ENCODE data around the gene UBR7. TPM values are rescaled to one million over a fixed set of nuclear protein-coding genes. Genes with fewer than 3 reads are reported as not detected.

Gene UBR7
- total and polyA plus RNA-seq, 9 donors: 12.1 to 33.3 (median 20.5) TPM

DNA sequence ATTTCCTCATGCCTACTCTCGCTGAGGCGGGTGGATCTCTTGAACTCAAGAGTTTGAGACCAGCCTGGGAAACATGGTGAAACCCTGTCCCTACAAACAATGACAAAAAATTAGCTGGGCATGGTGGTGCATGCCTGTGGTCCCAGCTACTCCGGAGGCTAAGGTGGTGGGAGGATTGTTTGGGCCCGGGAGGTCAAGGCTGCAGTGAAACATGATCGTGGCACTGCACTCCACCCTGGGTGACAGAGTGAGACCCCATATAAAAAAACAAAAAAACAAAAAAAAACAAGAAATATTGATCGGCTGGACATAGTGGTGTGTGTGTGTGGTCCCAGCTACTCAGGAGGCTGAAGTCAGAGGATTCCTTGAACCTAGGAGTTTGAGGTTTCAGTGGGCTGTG is 31.6 kb upstream of the UBR7 start:
- Histone ChIP-seq H3K36me3 (no peaks in the 10 kb centered on the region), H3K4me3 (no peak overlapping the region), H3K9me3 (no peaks in the 10 kb centered on the region), H3K27ac (no peak overlapping the region), H3K27me3 (no peaks in the 10 kb centered on the region), H3K4me1 (ENCODE audit: insufficient read depth) (peaks cover 3% of the 10 kb centered on the region)
- no peak for DNase-seq
- no peak for TF ChIP-seq POLR2A (IDR thresholded peaks at IDR 0.05)
- no peak for TF ChIP-seq EP300 (IDR thresholded peaks at IDR 0.05)
- TF ChIP-seq, protein P1, sequence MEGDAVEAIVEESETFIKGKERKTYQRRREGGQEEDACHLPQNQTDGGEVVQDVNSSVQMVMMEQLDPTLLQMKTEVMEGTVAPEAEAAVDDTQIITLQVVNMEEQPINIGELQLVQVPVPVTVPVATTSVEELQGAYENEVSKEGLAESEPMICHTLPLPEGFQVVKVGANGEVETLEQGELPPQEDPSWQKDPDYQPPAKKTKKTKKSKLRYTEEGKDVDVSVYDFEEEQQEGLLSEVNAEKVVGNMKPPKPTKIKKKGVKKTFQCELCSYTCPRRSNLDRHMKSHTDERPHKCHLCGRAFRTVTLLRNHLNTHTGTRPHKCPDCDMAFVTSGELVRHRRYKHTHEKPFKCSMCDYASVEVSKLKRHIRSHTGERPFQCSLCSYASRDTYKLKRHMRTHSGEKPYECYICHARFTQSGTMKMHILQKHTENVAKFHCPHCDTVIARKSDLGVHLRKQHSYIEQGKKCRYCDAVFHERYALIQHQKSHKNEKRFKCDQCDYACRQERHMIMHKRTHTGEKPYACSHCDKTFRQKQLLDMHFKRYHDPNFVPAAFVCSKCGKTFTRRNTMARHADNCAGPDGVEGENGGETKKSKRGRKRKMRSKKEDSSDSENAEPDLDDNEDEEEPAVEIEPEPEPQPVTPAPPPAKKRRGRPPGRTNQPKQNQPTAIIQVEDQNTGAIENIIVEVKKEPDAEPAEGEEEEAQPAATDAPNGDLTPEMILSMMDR (IDR thresholded peaks at IDR 0.05): no peak
- WGBS, 3 donors: 45 to 62% (median 49%) methylated on average over 6 of the region's 6 CpGs
- intact Hi-C loops (cut with DNase I): loop anchor here in 1 of 4 donors (5.0 kb wide), 1 partner anchor 1273 kb away; no protein-coding TSS in a partner anchor

DNA sequence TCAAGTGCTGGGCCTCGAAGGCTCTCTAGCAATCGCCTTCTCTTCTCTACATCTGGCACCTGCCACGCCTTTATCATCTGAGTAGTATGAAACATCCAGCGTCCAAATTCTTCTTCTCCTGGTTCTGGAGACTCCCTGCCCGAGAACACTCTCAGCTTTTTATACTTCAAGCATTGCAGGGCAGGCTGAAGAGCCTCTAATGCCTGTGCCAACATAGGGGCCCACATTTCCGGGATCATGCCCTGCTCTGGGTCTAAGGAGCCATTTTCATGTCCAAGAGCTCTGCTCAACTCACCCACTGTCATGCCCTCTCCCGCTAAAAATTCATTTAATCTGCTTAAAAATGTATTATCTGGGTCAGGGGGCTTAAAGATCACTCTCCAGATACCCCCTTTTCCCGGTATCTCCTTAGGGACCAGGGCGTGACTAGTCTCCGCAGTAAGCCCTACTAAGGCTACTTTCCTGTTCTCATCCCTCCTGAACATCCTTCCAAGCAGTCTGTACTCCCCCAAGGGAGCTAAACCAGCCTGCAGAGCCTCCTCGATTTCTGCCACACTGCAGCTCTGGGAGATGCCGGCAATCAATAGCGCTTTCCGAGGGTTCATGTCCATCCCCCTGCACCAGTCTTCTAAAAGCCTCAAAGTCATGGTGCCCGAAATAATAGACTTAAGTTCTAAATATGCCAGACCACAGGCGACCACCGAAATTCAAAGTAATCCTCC is 23.3 kb upstream of the UBR7 start:
- 47 to 49% (median 48%) methylated on average over 17 of the region's 17 CpGs for WGBS, 3 donors
- peak overlapping the region; percentile 95 for H3K4me3 ChIP-seq
- H3K36me3 ChIP-seq: no peaks in the 10 kb centered on the region
- peak overlapping the region in 1 of 2 donors; percentile 89 for H3K27ac ChIP-seq
- no peak for DNase-seq
- H3K9me3 ChIP-seq: no peaks in the 10 kb centered on the region
- TF ChIP-seq, protein P1 (IDR thresholded peaks at IDR 0.05): no peak
- no peak for TF ChIP-seq POLR2A (IDR thresholded peaks at IDR 0.05)
- TF ChIP-seq EP300 (IDR thresholded peaks at IDR 0.05): no peak
- H3K27me3 ChIP-seq: no peaks in the 10 kb centered on the region
- intact Hi-C loops (cut with DNase I): no loop called here
- H3K4me1 ChIP-seq (ENCODE audit: insufficient read depth): peaks cover 9% of the 10 kb centered on the region

DNA sequence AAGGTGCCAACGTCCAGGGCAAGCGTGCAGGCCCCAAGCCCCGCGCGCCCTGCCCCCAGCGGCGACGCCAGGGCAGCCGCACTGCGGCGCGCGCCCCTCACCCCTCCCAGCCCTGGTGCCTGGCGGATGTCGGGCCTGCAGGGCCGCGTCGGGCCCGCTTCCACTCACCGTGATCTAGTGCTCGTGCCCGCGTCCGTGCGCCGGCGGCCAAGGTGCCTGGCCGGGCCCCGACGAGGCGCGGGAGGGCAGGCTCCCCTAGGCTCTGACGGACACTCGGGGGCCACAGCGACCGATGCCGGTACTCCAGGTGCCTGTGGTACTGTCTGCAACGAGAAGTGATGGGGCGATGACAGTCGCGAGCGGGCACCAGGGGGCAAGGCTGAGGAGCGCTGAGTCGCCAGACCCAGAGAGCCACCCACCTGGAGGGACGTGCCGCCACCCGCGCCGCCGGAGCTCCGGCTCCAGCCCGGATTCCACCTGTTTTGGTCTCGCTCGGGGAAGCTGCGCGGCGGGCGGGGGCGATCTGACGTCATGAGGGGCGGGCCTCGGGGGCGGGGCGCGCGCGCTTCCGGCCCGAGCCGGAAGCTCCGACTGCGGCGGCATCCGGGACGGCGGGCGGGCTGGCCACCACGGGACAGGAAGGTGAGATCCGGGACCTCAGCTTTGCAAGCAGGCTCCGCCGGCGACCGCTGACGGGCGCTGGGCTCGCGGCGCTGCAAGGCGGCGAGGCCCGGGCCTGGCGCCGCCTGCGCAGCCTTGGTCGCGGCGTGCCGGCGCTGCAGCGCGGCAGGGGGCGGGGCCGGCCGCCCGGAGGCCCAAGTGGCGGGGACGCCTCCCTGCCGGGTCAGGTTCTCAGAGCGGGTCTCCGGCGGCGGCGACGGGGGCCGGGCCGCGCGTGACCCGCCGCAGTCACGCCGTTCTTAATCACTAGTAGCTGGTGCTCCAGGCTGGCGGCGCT is 22.4 kb upstream of the UBR7 start, which contains the start of the genes LYSET and MOAP1:
TSS of gene LYSET (plus strand) at position 927 of the 958 bp plus-strand sequence. CDS start 89 bp downstream, outside the sequence.
TSS of gene MOAP1 (minus strand) at position 507 of the 958 bp plus-strand sequence. CDS start 655 bp downstream, outside the sequence.
- intact Hi-C loops (cut with DNase I): no loop called here
- WGBS, 3 donors: 0 to 1% (median 1%) methylated on average over 51 to 124 of the region's 124 CpGs
- TF ChIP-seq POLR2A (IDR thresholded peaks at IDR 0.05) (peak; percentile 75), EP300 (IDR thresholded peaks at IDR 0.05) (no peak)
- TF ChIP-seq, protein P1 (IDR thresholded peaks at IDR 0.05): peak in 1 of 3 donors; percentile 28

DNA sequence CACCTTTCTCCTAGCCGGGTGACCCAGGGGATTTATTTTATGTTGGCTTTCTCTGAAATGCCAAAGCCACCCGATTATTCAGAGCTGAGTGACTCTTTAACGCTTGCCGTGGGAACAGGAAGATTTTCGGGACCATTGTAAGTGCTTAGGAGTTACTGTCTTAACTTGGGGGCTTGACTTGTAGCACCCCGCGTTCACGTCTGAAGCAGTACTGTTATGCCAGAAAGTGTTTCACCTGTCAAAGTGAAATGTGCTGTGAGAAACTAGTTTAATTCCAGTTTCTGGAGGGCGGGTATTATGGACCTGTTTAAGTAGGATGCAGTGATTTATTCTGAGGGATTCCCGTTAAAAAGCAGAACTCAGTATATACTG is 21.7 kb upstream of the UBR7 start:
- WGBS, 3 donors: 0 to 2% (median 1%) methylated on average over 10 of the region's 10 CpGs
- peaks cover 9% of the 10 kb centered on the region for H3K4me1 ChIP-seq (ENCODE audit: insufficient read depth)
- no peaks in the 10 kb centered on the region for H3K9me3 ChIP-seq
- H3K27ac ChIP-seq: peak overlapping the region; percentile 42 to 89
- H3K36me3 ChIP-seq: no peaks in the 10 kb centered on the region
- TF ChIP-seq POLR2A (IDR thresholded peaks at IDR 0.05) (no peak), EP300 (IDR thresholded peaks at IDR 0.05) (no peak)
- DNase-seq: no peak
- H3K4me3 ChIP-seq: peak overlapping the region; percentile 95
- H3K27me3 ChIP-seq: no peaks in the 10 kb centered on the region
- intact Hi-C loops (cut with DNase I): no loop called here

More for the DNA sequence above, 22.4 kb upstream of the UBR7 start, which contains the start of the genes LYSET and MOAP1:
- Histone ChIP-seq H3K27me3 (no peaks in the 10 kb centered on the region), H3K4me1 (ENCODE audit: insufficient read depth) (peaks cover 9% of the 10 kb centered on the region), H3K27ac (peak within 1 kb of the TSS; percentile 42 to 89), H3K4me3 (peak within 1 kb of the TSS; percentile 95), H3K9me3 (no peaks in the 10 kb centered on the region), H3K36me3 (no peaks in the 10 kb centered on the region)
- DNase-seq: peak; percentile 82 to 90 (median 89)

All from ovary (tissue), 9 donors.